ENCODE measurements around the gene C3. TPM values are rescaled to one million over a fixed set of nuclear protein-coding genes. Genes with fewer than 3 reads are reported as not detected.

The C3 gene
- total and polyA plus RNA-seq, 2 of the 13 experiments (the other 11 are each of a cell fraction or from before 2014, with no cell fraction given), result 1,455 to 6,272 TPM

DNA sequence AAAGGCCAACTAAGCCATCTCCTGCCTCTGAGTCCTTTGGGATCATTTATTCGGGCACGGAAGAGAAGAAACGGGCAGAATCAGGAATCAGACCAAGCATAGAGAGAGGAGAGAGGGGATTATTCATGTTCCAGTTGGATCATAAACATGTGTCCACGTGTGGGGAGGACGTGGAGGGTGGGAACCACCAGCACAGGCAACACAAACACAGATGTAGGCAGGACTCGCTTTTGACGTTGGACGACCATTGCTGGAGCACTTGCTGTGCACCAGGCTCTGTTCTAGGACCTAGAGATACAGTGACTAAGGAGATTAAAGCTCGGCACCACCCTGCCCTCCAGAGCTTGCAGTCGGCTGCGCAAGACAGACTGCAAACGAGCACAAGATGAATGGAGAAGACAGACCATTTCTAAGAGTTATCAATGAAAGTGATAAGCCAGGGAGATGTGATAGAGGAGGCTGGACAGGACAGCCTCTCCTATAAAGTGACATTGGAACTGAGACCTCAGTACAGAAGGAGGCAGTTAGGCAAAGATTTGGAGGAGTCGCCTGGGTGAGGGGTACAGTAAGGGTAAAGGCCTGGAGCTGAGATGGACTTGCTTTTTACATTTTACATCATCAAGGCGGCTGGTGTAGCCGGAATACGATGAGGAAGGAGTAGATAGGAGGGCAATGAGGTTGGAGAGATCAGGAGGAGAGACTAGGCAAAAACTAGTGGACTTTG is 46.1 kb upstream of the C3 start (continued):
- TF ChIP-seq, protein P1, sequence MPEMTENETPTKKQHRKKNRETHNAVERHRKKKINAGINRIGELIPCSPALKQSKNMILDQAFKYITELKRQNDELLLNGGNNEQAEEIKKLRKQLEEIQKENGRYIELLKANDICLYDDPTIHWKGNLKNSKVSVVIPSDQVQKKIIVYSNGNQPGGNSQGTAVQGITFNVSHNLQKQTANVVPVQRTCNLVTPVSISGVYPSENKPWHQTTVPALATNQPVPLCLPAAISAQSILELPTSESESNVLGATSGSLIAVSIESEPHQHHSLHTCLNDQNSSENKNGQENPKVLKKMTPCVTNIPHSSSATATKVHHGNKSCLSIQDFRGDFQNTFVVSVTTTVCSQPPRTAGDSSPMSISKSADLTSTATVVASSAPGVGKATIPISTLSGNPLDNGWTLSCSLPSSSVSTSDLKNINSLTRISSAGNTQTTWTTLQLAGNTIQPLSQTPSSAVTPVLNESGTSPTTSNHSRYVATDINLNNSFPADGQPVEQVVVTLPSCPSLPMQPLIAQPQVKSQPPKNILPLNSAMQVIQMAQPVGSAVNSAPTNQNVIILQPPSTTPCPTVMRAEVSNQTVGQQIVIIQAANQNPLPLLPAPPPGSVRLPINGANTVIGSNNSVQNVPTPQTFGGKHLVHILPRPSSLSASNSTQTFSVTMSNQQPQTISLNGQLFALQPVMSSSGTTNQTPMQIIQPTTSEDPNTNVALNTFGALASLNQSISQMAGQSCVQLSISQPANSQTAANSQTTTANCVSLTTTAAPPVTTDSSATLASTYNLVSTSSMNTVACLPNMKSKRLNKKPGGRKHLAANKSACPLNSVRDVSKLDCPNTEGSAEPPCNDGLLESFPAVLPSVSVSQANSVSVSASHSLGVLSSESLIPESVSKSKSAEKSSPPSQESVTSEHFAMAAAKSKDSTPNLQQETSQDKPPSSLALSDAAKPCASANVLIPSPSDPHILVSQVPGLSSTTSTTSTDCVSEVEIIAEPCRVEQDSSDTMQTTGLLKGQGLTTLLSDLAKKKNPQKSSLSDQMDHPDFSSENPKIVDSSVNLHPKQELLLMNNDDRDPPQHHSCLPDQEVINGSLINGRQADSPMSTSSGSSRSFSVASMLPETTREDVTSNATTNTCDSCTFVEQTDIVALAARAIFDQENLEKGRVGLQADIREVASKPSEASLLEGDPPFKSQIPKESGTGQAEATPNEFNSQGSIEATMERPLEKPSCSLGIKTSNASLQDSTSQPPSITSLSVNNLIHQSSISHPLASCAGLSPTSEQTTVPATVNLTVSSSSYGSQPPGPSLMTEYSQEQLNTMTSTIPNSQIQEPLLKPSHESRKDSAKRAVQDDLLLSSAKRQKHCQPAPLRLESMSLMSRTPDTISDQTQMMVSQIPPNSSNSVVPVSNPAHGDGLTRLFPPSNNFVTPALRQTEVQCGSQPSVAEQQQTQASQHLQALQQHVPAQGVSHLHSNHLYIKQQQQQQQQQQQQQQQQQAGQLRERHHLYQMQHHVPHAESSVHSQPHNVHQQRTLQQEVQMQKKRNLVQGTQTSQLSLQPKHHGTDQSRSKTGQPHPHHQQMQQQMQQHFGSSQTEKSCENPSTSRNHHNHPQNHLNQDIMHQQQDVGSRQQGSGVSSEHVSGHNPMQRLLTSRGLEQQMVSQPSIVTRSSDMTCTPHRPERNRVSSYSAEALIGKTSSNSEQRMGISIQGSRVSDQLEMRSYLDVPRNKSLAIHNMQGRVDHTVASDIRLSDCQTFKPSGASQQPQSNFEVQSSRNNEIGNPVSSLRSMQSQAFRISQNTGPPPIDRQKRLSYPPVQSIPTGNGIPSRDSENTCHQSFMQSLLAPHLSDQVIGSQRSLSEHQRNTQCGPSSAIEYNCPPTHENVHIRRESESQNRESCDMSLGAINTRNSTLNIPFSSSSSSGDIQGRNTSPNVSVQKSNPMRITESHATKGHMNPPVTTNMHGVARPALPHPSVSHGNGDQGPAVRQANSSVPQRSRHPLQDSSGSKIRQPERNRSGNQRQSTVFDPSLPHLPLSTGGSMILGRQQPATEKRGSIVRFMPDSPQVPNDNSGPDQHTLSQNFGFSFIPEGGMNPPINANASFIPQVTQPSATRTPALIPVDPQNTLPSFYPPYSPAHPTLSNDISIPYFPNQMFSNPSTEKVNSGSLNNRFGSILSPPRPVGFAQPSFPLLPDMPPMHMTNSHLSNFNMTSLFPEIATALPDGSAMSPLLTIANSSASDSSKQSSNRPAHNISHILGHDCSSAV (CRISPR knock-in tag; IDR thresholded peaks at IDR 0.05; ENCODE audit: borderline replicate concordance), result no peak
- no peak for TF ChIP-seq ZNF605 (CRISPR knock-in tag; IDR thresholded peaks at IDR 0.05)
- no peak for TF ChIP-seq ZNF781 (CRISPR knock-in tag; IDR thresholded peaks at IDR 0.05; ENCODE audit: borderline replicate concordance, not compliant biosample characterization)
- TF ChIP-seq ZBTB38 (CRISPR knock-in tag; IDR thresholded peaks at IDR 0.05), result 0 out of 2 replicates have a peak, but pooled peaks have one; percentile 6
- TF ChIP-seq, protein P2, sequence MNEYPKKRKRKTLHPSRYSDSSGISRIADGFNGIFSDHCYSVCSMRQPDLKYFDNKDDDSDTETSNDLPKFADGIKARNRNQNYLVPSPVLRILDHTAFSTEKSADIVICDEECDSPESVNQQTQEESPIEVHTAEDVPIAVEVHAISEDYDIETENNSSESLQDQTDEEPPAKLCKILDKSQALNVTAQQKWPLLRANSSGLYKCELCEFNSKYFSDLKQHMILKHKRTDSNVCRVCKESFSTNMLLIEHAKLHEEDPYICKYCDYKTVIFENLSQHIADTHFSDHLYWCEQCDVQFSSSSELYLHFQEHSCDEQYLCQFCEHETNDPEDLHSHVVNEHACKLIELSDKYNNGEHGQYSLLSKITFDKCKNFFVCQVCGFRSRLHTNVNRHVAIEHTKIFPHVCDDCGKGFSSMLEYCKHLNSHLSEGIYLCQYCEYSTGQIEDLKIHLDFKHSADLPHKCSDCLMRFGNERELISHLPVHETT (CRISPR knock-in tag; conservative IDR thresholded peaks at IDR 0.05), result no peak
- TF ChIP-seq, protein P3, sequence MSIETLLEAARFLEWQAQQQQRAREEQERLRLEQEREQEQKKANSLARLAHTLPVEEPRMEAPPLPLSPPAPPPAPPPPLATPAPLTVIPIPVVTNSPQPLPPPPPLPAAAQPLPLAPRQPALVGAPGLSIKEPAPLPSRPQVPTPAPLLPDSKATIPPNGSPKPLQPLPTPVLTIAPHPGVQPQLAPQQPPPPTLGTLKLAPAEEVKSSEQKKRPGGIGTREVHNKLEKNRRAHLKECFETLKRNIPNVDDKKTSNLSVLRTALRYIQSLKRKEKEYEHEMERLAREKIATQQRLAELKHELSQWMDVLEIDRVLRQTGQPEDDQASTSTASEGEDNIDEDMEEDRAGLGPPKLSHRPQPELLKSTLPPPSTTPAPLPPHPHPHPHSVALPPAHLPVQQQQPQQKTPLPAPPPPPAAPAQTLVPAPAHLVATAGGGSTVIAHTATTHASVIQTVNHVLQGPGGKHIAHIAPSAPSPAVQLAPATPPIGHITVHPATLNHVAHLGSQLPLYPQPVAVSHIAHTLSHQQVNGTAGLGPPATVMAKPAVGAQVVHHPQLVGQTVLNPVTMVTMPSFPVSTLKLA (IDR thresholded peaks at IDR 0.05), result 0 out of 2 replicates have a peak, but pooled peaks have one; percentile 28
- no peak for TF ChIP-seq ZNF136 (CRISPR knock-in tag; IDR thresholded peaks at IDR 0.05; ENCODE audit: low read depth)
- no peak for TF ChIP-seq ATF7 (IDR thresholded peaks at IDR 0.05)
- TF ChIP-seq ATF7 (CRISPR knock-in tag; IDR thresholded peaks at IDR 0.05), result 0 out of 2 replicates have a peak, but pooled peaks have one; percentile 5
